Measurements from ENCODE around the gene UBTD1. TPM values are rescaled to one million over a fixed set of nuclear protein-coding genes. Genes with fewer than 3 reads are reported as not detected.

The UBTD1 gene
- total RNA-seq, 1 experiment from 2014 or later: 19.0 TPM

DNA sequence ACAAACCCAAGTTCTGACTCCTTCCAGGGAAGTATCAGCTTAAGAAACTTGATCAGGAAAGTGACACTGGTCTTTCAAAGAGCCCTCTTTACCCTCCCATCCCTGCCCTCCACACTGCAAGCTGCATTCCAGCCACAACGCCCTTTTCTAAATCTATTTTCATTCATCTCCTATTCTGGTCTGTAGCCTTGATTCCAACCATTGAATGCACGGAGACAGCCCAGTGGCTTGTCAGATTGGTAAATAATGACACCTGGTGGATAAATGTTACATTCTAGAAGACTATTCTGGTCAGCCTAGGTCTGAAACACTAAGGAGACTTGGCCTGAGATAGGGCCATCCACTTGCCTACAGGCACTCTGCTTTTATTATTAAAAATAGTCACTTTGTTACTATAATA is 113.7 kb downstream of the UBTD1 start:
- no peaks in the 10 kb centered on the region for H3K27me3 ChIP-seq (ENCODE audit: insufficient read depth, low read length)

More for the DNA sequence above, 113.7 kb downstream of the UBTD1 start:
- no peaks in the 10 kb centered on the region for H3K79me2 ChIP-seq (ENCODE audit: insufficient read depth, low read length)
- H3K27ac ChIP-seq (ENCODE audit: insufficient read length, low read depth, low read length): no peak overlapping the region
- Mint-ChIP-seq H3K27ac (no peak overlapping the region), H3K27me3 (ENCODE audit: low read depth) (no peaks in the 10 kb centered on the region), H3K36me3 (ENCODE audit: insufficient read depth in 1 of 3, low read depth in 3 of 3) (0 out of 7 replicates have a peak, but pooled peaks cover 3 to 5% (median 4%) of the 10 kb centered on the region in 3 experiments), H3K4me1 (peaks cover 11 to 13% of the 10 kb centered on the region in 2 experiments), H3K4me3 (no peak overlapping the region), H3K9me3 (no peaks in the 10 kb centered on the region)
- H2BK5ac ChIP-seq (ENCODE audit: insufficient read length, low read length): no peak overlapping the region
- H2AFZ ChIP-seq (ENCODE audit: low read length): no peak overlapping the region
- no peak overlapping the region for H3T11ph ChIP-seq (ENCODE audit: low read length)
- no peaks in the 10 kb centered on the region for H3K4me1 ChIP-seq (ENCODE audit: insufficient read depth, low read length)
- H4K20me1 ChIP-seq (ENCODE audit: control insufficient read depth, insufficient read depth, insufficient read length): no peaks in the 10 kb centered on the region
- TF ChIP-seq, protein P1, sequence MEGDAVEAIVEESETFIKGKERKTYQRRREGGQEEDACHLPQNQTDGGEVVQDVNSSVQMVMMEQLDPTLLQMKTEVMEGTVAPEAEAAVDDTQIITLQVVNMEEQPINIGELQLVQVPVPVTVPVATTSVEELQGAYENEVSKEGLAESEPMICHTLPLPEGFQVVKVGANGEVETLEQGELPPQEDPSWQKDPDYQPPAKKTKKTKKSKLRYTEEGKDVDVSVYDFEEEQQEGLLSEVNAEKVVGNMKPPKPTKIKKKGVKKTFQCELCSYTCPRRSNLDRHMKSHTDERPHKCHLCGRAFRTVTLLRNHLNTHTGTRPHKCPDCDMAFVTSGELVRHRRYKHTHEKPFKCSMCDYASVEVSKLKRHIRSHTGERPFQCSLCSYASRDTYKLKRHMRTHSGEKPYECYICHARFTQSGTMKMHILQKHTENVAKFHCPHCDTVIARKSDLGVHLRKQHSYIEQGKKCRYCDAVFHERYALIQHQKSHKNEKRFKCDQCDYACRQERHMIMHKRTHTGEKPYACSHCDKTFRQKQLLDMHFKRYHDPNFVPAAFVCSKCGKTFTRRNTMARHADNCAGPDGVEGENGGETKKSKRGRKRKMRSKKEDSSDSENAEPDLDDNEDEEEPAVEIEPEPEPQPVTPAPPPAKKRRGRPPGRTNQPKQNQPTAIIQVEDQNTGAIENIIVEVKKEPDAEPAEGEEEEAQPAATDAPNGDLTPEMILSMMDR (conservative IDR thresholded peaks at IDR 0.05): peak; percentile 70
- no peak overlapping the region for H2BK120ac ChIP-seq (ENCODE audit: low read depth, low read length, poor library complexity, severe bottlenecking)
- H3K23me2 ChIP-seq (ENCODE audit: insufficient read length, low read depth, low read length, poor library complexity, severe bottlenecking): no peaks in the 10 kb centered on the region
- no peak overlapping the region for H3K18ac ChIP-seq (ENCODE audit: insufficient read length, low read depth, low read length)
- H2BK20ac ChIP-seq (ENCODE audit: low read depth, low read length, poor library complexity, severe bottlenecking): no peak overlapping the region
- no peak overlapping the region for H3K9ac ChIP-seq (ENCODE audit: extremely low read depth, insufficient read length, low read length)
- H4K91ac ChIP-seq (ENCODE audit: insufficient read length, low read depth, low read length): no peak overlapping the region
- WGBS (ENCODE audit: extremely low coverage, insufficient read length, low lambda C conversion rate): no CpG with 5 or more reads among the region's 2 CpGs
- no peak overlapping the region for H2AK5ac ChIP-seq (ENCODE audit: insufficient read length, low read length)
- H2BK15ac ChIP-seq (ENCODE audit: low read depth, low read length): no peak overlapping the region
- H2BK12ac ChIP-seq (ENCODE audit: insufficient read length, low read depth, low read length): no peak overlapping the region
- no peak overlapping the region for H3K23ac ChIP-seq (ENCODE audit: insufficient read length, low read depth, low read length)
- H3K79me1 ChIP-seq (ENCODE audit: insufficient read depth, low read depth, low read length, poor library complexity, severe bottlenecking): no peaks in the 10 kb centered on the region
- no peak overlapping the region for H3K4ac ChIP-seq (ENCODE audit: low read depth, low read length)
- H3K4me2 ChIP-seq (ENCODE audit: insufficient read depth, insufficient read length, low read length): no peak overlapping the region
- H3K9me3 ChIP-seq (ENCODE audit: control insufficient read depth, low read depth, low read length): no peaks in the 10 kb centered on the region
- no peak overlapping the region for H4K5ac ChIP-seq (ENCODE audit: insufficient read length, low read depth, low read length)
- H3K56ac ChIP-seq (ENCODE audit: insufficient read length, low read depth, low read length): no peak overlapping the region
- no peak overlapping the region for H4K8ac ChIP-seq (replicated peaks; ENCODE audit: insufficient read length, low read depth, low read length)
- DNase-seq: peak; percentile 51
- H3K14ac ChIP-seq (ENCODE audit: insufficient read depth, low read length): no peak overlapping the region
